PC-3 (cell line): ENCODE data around the gene CAMTA1.

Source experiments
- CTCF ChIP-seq: fragments of 300-600 bp; sonication (generic); conservative IDR thresholded peaks from 2 replicates; pipeline ENCODE4 v1.5.1; 2017; ENCODE audit warnings: antibody characterized with exemption, low read depth, mild to moderate bottlenecking, low read length
- EZH2 ChIP-seq: fragments of 300-600 bp; sonication (generic); IDR thresholded peaks from one replicate; pipeline ENCODE4 v1.6.1; 2017; ENCODE audit warnings: antibody characterized with exemption, mild to moderate bottlenecking, low read length; ENCODE audit not compliant: unreplicated experiment
- EZH2phosphoT487 ChIP-seq: fragments of 300-600 bp; sonication (generic); IDR thresholded peaks from 2 replicates; pipeline ENCODE4 v1.6.1; 2018; ENCODE audit warnings: mild to moderate bottlenecking, antibody characterized with exemption, low read length, borderline replicate concordance

GRCh38 chr1:6823793-6824192 is 38.5 kb downstream of the CAMTA1 start:
- TF ChIP-seq CTCF (no peak), EZH2 (no peak), EZH2phosphoT487 (no peak)
